ENCODE results near the gene PRODH.
"Not testable (repeated sequence)": the region's sequence is repeated elsewhere in the genome, so short reads cannot be mapped to it uniquely, and the experiment has no call there.

PRODH gene

DNA sequence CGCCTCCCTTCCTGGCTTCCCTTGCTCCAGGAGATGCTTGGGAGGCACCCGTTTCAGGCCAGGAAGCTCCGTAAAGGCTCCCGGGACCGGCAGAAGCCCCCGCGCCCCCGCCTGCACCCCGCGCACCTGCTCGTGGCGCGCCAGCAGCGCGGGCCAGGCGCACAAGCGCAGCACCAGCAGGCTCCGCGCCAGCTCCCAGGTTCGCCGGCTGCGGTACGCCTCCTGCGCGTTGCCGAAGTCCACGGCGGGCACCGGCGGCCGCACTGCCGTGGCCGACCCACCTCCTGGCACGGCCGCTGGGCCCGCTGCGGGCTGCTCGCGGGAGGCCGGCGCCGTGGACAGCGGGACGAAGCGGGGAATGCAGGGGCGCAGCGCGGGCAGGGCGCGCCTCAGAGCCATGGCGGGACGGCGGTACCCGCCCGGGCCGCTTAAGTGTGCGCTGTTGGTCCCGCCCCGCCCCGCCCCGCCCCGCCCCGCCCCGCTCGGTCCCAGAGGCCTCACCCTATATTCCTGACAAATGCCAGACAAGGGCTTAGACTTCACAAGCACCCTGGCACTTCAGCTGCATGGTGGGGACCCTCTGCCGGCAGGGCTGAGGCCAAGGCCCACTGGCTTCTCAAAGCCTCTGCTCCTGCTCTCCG is at the start of gene PRODH:
Gene PRODH, minus strand, starts transcription at position 405 of the 641 bp plus-strand sequence. Its CDS starts 6 bp downstream, at position 399.
- no peak for DNase-seq (ENCODE audit: low spot score)

DNA sequence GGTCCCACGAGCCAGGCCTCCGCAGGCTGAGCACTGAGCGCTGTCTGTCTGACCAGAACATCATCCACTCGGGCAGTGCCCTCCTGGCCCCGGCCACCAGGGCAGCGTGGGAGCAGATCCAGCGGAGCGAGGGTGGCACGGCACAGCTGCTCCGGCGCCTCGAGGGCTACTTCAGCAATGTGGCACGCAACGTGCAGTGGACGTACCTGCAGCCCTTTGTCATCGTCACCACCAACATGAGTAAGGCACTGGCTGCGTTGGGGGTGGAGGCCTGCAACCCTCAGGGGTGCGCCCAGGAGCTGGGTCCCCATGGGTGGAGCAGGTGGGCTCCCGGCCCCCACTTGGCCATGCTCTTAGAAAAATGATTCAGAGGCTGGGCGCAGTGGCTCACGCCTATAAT is 49.7 kb upstream of the PRODH start:
- DNase-seq (ENCODE audit: low spot score): no peak

DNA sequence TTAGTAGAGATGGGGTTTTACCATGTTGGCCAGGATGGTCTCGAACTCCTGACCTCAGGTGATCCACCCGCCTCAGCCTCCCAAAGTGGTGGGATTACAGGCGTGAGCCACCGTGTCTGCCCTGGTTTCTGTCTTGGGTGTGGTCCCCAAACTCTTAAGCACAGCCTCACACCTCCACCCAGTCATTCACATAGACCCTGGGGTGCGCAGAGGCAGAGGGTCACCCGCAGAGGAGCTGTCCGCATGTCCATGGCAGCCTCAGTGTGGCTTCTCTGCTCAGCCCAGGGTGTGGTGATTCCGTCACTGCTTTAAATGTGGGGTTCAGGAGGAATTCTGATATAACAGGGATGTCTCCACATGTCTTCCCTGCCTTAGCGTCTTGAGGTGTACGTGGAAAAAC is 48.5 kb upstream of the PRODH start:
- no peak for DNase-seq (ENCODE audit: low spot score)

- no peak for DNase-seq (ENCODE audit: low spot score)
Observed at GRCh38 chr22:18983120-18983651, 47.1 kb upstream of the PRODH start.

DNA sequence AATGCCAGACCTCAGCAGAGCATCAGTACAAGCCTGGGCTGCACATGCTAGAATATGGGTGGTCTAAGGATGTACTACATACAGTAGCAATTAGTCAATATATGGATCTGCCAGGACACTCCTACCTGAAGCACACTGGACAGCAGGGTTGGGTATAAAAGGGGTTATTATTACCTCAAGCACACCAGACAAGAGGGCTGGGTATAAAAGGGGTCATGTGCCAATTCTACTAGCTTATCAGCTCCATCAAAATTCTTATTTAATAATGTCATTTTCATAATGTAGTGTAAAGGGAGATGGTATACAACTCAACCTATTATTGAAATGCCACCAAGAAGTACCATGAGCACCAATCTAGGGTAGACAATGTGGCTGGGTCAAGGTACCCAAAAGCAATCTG is 44.7 kb upstream of the PRODH start:
- DNase-seq (ENCODE audit: low spot score): no peak

DNA sequence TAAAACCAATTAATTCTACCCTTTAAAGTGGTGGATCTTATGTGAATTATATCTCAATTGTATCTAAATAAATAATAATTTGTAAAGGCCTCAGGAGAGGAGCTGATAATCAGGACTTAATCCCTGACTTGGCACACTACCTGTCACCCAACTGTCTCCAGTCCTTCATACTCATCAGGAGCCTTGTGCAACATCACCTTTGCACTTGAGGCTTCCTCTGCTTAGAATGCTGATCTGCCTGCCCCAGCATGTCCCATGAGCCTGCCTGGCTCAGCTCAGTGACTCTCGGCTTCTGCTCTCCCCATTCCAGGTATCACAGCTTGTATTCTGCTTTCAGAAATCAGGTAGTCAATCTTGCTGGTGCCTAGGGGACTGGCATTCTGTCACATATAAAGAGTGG is 43.9 kb upstream of the PRODH start:
- no peak for DNase-seq (ENCODE audit: low spot score)

GRCh38 chr22:18978506-18978905 is 42.4 kb upstream of the PRODH start:
- no peak for DNase-seq (ENCODE audit: low spot score)

GRCh38 chr22:18977824-18978425 is 41.8 kb upstream of the PRODH start:
- no peak for DNase-seq (ENCODE audit: low spot score)

- no peak for DNase-seq (ENCODE audit: low spot score)
Observed at GRCh38 chr22:18976197-18976751, 40.2 kb upstream of the PRODH start.

- no peak for DNase-seq (ENCODE audit: low spot score)
Observed at GRCh38 chr22:18975434-18976196, 39.5 kb upstream of the PRODH start.

DNA sequence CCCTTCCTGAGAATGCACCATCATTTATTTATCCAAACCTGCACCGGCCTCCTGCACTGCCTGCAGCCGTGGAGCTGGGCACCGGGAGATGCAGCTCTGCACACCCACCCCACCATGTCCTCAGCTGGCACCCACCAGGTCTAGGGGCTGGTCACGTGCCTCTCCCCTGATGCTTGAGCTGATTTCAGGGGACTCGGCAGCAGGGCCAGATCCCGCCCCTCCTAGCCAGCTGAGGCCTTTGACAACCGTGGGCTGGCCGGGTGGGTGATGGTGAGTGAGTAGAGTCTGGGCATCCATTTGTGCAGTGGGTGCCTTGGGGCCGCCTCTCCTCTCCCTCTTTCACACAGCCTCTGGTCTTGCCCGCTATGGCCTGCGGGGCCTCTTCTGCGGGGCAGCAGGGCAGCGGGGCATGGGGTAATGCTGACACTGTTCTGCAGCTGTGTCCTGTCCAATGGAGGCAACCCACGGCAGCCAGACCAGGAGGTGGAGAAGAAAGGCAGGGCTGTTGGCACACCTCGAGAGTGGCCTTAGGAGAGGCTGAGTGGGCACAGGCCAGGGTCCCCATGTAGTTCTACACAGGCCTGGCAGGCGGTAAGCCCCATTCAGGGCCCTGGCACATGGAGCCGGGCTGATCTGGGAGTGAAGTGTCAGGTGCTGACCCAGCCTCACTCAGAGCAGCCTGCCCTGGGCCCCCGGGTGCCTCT is 38.5 kb upstream of the PRODH start:
- no peak for DNase-seq (ENCODE audit: low spot score)

DNA sequence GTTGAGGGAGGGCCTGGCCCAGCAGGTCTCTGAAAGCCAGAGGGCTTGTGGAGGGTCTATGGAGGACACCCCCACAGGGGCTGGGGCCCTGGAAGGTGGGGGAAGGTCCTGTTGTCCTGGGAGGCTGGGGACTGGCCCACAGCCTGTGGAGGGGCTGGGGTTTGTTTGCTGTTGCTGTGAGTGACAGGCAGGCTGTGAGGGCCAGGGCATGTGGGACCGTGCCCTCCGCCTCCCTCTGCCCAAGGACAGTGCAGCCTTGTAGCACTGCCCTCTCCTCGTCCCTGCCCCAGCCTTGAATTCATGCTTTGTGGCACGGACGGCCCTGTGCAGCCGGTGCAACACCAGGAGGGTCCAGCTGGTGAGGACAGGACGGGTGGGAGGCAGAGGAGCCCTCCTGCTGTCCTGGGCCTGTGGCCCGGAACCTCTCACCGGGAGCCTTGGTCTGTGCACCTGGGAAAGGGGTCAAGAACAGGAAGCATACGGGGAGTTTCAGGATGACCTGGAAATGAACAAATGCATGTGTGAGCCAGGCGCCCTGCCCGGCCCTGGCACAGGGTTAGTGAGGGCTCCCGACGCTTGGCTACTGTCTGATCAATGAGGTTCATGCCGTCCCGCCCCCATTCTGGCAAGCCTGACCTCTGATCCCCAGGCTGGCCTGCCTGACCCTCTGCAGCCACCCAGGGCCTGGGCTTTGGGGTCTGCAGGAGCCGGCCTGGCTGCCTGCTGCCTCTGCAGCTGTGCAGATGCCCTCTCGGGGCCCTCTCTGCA is 37.4 kb upstream of the PRODH start:
- no peak for DNase-seq (ENCODE audit: low spot score)

- not testable (repeated sequence) for DNase-seq (ENCODE audit: low spot score)
Observed at GRCh38 chr22:18972591-18972990, 36.5 kb upstream of the PRODH start.

- not testable (repeated sequence) for DNase-seq (ENCODE audit: low spot score)
Observed at GRCh38 chr22:18972029-18972428, 35.9 kb upstream of the PRODH start.

- DNase-seq (ENCODE audit: low spot score): no peak
Observed at GRCh38 chr22:18971321-18971751, 35.2 kb upstream of the PRODH start.

DNA sequence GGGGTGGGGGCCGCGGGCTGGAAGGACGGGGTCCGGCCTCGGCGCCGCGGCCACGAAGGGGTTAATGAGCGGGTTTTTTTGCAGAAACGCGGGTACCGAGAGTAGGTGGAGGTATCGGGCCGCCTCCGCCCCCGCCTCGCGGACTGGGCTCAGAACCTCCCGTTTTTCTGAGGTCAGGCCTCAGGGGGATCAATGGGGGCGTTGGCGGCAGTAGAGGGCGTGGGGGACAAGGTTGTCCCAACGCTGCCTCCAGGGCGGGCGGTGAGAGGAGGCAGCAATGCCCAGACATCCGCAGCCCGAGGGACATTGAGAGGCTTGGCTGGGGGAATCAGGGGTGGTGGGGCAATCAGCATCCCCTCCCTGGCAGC is 34.8 kb upstream of the PRODH start:
- no peak for DNase-seq (ENCODE audit: low spot score)

DNA sequence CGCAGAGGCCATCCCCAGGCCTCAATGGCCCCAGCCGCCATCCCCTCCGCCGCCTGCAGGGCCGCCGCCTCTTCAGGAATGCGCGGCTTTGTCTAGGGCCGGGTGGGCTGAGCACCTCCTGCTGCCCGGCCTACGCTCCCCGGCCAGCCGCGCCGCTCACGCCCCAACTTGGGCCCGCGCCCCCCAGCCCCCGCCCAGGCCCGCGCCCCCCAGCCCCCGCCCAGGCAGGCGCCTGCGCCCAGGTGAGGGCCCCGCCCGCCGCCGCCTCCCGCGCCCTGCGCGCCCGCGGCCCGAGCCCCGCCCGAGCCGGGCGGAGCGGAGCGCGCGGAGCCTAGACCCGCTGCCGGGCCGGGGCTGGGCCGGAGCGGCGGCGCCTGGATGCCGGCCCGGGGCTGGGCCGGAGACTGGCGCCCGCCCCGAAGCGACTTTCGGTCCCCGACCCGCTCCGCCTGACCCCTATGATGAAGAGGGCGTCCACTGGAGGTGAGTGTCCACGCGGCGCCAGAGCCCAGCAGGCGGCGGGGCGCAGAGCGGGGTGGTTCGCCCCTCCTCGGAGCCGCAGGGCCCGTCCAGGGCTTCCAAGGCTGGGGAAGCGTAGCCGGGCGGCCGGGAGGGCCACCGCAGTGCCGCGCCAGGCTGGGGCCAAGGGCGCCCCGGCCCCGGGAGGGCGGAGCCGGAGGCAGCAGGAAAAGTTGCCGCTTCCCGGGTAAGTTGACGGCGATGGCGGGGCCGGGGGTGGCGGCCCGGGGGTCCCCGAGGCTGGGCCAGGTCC is 34.3 kb upstream of the PRODH start:
- DNase-seq (ENCODE audit: low spot score): no peak

DNA sequence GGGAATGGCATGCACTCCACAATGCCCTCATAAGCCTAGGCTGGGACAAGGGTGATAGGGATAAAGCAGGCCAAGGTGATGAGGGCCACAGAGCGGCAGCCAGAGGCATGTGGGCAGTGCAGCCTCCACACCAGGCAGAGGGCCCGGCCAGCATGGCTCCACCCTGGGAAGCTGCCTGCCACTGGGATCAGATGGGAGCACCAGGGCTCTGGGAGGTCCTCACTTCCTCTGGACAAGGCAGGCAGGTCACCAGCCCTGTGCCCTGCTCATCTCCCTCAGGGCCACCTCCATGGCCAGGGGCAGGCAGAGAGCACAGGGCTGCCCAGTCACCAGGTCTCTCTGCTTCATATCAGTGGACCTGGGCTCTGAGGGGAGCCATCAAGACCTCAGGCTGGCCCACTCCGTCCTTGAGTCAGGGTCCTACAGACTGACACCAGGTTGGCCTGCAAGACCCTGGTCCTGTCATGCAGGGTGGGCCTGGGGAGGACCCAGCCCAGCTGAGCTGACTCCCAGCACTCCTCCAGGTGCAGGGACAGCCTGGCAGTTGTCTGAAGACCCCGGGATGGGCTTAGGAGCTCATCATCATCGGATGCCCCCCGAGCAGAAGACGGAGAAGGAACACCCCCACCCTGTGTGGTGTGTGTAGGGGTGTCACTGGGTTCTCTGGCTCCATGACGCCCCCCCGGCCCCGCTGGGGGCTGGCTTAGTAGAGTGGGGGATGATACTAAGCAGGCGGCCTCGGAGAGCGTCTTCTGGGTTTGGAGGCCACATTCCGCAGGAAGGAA is 33.3 kb upstream of the PRODH start:
- DNase-seq (ENCODE audit: low spot score): not testable (repeated sequence)

DNA sequence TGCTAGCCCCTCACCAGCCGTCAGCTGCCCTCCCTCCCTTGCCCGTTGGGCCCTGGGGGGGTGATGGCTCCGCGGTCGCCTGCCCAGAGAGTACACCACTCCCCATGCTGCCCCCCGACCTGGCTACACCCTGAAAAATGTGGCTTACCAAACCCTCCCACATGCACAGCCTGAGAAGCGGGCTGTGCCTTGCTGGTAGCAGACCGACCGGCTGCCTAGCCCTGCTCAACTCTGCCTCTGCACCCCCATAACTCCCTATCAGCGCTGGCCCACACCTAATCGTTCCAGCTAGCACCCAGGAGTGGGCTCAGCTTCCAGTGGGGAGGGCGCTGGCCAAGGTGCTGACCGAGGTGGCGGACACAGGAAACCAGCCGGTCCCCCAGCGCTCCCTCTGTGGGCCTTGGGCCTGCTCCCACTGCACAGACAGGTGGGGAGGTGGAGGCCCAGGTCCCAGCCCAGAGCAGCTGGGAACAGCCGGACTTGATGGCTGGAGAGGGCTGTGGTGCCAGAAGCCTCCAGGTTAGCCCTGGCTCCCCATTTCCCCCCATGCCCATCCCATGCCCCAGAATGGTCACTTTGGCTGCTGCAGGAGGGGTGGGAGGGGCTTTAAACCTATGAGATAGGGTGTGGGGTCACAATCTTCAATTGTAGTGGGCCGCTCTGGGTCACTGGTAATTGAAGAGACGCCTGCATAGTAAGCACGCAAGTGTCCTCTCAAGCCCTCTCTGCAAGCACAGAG is 32.1 kb upstream of the PRODH start:
- no peak for DNase-seq (ENCODE audit: low spot score)
